Epithelial cell of proximal tubule (primary cell): ENCODE results near the gene IMPACT. TPM values are rescaled to one million over a fixed set of nuclear protein-coding genes. Genes with fewer than 3 reads are reported as not detected.

Experiments
- DNase-seq: peaks from one replicate; pipeline ENCODE4 v3.0.0-alpha.2; 2011; ENCODE audit warnings: low read depth
- H3K4me3 ChIP-seq: 2 replicates; pipeline ENCODE4 v1.5.1; 2011; ENCODE audit warnings: low read depth, mild to moderate bottlenecking, low read length
- total RNA-seq: library from RNA; depleted of rRNA; stranded (reverse); fragments of >200 nt; gene quantifications from 2 replicates; pipeline ENCODE4 v1.2.3, GENCODE V29; 2015
- TF ChIP-seq, protein P1 (sequence below): conservative IDR thresholded peaks from 2 replicates; pipeline ENCODE4 v1.5.1; 2012; ENCODE audit warnings: low read depth, mild to moderate bottlenecking, low read length

Gene IMPACT
- total RNA-seq, 1 donor from 2014 or later = 15.5 TPM

DNA sequence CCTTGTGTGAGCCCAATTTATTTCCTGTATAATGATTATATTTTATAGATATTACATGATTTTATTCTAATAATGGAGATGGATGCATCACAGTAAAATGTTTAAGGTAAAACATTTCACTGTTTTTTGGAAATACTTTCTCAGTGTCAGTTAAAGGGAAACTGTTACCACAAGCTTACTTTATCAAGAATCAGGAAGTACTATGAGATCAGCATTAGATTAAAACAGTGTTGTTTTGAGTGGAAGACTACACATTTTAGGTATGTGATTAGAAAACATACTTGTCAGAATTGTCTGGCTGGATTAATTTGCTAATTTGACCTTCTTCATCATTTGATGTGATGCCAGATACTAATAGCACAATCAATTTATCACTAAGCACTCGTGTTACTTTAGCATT lies 33.9 kb downstream of the IMPACT start, which contains the start of gene HRH4:
HRH4 (plus strand) TSS at position 250 of the 400 bp plus-strand sequence; CDS start at position 342, 92 bp downstream.
- H3K4me3 ChIP-seq = no peak within 1 kb of the TSS
- no peak for DNase-seq
- TF ChIP-seq, protein P1, sequence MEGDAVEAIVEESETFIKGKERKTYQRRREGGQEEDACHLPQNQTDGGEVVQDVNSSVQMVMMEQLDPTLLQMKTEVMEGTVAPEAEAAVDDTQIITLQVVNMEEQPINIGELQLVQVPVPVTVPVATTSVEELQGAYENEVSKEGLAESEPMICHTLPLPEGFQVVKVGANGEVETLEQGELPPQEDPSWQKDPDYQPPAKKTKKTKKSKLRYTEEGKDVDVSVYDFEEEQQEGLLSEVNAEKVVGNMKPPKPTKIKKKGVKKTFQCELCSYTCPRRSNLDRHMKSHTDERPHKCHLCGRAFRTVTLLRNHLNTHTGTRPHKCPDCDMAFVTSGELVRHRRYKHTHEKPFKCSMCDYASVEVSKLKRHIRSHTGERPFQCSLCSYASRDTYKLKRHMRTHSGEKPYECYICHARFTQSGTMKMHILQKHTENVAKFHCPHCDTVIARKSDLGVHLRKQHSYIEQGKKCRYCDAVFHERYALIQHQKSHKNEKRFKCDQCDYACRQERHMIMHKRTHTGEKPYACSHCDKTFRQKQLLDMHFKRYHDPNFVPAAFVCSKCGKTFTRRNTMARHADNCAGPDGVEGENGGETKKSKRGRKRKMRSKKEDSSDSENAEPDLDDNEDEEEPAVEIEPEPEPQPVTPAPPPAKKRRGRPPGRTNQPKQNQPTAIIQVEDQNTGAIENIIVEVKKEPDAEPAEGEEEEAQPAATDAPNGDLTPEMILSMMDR = no peak

DNA sequence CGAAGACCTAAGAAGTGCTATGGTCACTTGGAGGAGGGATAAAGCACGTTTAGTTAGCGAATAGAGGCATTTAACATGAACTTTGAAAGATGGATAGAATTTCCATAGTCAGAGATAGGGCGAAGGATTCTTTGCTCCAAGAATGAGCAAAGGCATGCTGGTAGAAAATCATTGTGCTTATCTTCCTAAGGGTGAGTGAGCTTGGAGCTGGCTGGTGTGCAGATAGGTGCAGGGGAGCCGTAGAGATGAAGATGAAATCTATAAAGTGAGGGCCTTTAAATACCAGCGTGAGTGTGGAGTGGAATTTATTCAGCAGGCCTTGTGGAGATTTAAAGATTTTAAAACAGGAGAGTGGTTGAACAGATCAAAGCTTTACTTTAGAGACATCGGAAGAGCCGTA lies 35.5 kb downstream of the IMPACT start:
- no peak for DNase-seq
- no peak overlapping the region for H3K4me3 ChIP-seq
- TF ChIP-seq, protein P1 = no peak

DNA sequence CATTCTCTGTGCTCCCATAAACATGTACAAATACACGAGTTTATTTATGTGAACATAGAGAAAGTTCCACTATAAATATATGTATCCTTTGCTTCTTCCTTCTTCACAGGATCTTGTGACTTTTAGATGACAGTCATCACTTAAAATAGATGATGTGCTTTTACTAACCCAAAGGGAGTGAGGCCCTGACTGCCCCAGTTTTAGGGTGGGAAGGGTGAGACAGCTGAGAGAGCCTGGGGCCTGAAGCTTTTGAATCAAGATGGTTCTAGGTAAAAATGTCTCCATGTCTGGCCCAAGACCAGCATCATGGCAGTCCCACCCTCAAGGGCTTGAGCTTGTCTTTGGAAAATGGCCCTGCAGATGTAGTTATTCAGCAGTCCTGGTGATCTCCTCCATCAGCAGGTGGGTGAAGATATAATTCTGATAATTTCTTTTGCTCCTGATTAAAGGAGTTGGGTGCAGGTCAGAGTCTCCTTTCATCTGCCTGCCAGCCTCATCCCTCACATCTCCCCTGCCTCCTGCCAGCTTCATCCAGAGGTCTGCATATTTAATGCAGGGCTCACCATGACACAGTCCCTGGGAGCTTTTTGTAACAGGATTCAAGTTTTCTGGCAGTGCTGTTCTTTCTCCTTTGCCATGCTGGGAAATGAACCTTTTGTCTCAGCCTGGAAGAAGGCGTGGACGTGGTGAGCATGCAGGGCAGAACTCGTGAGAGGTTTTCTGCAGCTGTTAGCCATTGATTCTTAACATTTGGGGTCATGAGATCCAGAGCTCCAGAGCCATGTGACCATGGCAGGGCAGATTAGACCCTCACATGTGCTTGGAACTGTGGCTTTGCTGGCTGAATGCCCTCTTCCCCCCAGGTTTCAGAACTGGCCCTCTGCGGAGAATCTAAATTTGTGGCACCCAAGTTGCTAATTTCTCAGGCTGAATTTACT lies 36.6 kb downstream of the IMPACT start:
- TF ChIP-seq, protein P1 = no peak

DNA sequence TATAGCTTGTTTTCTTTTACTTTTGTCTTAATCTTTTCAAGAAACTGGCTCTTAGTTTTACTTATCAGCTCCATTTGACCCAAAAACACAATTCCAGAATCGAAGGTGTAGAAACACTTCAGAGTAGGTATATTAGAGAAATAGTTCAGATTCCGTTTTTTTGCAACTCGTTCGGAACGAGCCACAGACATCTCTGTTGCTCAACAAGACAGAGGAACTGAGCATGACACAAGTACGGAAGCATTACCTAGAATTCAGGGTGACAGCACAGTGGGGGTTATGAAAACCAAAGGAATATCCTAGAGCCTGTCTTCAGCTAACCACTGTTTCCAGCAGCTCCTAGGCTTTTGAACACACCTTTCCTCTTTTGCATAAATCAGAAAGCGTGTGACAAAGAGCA lies 39.0 kb downstream of the IMPACT start:
- TF ChIP-seq, protein P1 = no peak
- no peak overlapping the region for H3K4me3 ChIP-seq
- DNase-seq = no peak

More for the DNA sequence above, 36.6 kb downstream of the IMPACT start:
- no peak overlapping the region for H3K4me3 ChIP-seq
- DNase-seq = no peak

DNA sequence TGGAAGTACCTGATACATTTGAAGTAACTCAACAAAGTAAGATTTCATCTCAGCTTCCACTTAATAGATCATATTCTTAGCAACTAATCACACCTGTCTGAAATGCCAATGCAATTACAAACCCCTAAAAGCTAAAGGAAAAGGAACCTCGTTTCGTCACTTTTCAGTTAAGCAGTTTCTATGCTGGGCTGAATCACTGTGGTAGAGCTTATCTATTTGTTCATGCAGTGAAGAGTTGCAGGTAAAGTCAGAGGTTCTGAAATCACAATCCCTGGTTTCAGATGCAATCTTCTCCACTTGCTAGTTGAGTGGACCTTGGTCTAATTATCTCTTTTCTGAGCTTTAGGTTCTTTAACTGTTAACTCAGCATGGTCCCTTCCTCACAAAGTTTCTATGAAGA lies 40.3 kb downstream of the IMPACT start:
- no peak overlapping the region for H3K4me3 ChIP-seq
- TF ChIP-seq, protein P1 = no peak
- DNase-seq = no peak

DNA sequence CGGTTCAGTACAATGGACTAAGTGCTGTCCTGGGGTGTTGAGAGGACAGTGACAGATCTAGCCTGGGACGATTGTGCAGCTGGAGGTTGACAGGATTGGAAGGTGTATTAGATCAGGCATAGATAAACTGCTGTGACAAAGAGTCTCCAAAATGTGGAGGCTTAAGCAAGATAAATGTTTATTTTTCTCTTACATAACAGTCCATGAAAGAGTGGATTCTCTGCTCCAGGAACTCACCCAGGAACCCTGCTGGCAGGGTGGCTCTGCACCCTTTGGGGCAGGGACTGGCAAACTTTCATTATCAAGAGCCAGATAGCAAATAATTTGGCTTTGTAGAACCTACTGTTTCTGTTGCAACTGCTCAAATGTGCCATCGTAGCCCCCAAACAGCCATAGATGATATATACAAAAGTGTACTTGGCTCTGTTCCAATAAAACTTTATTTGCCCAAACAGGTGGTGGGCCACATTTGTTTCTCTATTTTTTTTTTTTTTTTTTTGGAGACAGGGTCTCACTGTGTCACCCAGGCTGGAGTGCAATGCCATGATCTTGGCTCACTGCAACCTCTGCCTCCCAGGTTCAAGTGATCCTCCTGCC lies 43.6 kb downstream of the IMPACT start:
- no peak for DNase-seq
- no peak overlapping the region for H3K4me3 ChIP-seq
- TF ChIP-seq, protein P1 = no peak

DNA sequence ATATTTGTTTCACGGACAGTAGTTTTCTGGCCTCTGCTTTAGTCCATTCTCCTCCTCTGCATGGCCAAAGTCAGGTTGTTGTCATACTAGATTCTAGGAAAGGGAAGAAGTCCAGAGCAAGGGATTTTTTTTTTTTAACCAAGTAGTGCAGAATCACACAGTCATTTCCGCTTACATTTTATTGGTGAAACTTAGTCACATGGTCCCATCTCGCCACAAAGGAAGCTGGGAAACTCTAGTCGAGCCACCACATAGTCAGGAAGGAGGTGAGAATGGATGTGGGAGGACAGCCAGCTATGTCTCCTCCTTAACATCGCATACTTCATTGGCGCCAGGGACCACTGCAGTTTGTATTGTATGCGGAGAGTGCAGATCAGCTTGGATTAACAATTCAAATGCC lies 44.3 kb downstream of the IMPACT start:
- no peak overlapping the region for H3K4me3 ChIP-seq
- no peak for DNase-seq
- TF ChIP-seq, protein P1 = no peak
